Ishikawa (cell line): ENCODE measurements around the gene SPIN3.

Source experiments
- CEBPB ChIP-seq: IDR thresholded peaks from 2 replicates; pipeline ENCODE4 v1.6.1; 2012
- CREB1 ChIP-seq: IDR thresholded peaks from 2 replicates; pipeline ENCODE4 v1.6.1; 2012; ENCODE audit warnings: low read depth
- EGR1 ChIP-seq: IDR thresholded peaks from 2 replicates; pipeline ENCODE4 v1.6.1; 2012
- EP300 ChIP-seq: IDR thresholded peaks from 2 replicates; pipeline ENCODE4 v1.6.1; 2012; ENCODE audit warnings: borderline replicate concordance
- FOXM1 ChIP-seq: IDR thresholded peaks from 2 replicates; pipeline ENCODE4 v1.6.1; 2012; ENCODE audit warnings: low read depth, borderline replicate concordance
- MAX ChIP-seq: IDR thresholded peaks from 2 replicates; pipeline ENCODE4 v1.6.1; 2012
- NFIC ChIP-seq: IDR thresholded peaks from 2 replicates; pipeline ENCODE4 v1.6.1; 2012
- RAD21 ChIP-seq: IDR thresholded peaks from 2 replicates; pipeline ENCODE4 v1.6.1; 2012; ENCODE audit warnings: low read depth
- TAF1 ChIP-seq: IDR thresholded peaks from 2 replicates; pipeline ENCODE4 v1.6.1; 2012; ENCODE audit warnings: low read depth, mild to moderate bottlenecking
- TCF12 ChIP-seq: IDR thresholded peaks from 2 replicates; pipeline ENCODE4 v1.6.1; 2012; ENCODE audit warnings: low read depth
- TEAD4 ChIP-seq: IDR thresholded peaks from 2 replicates; pipeline ENCODE4 v1.6.1; 2012
- YY1 ChIP-seq: IDR thresholded peaks from 2 replicates; pipeline ENCODE4 v1.6.1; 2012; ENCODE audit warnings: low read depth
- ZBTB7A ChIP-seq: IDR thresholded peaks from 2 replicates; pipeline ENCODE4 v1.6.1; 2012; ENCODE audit warnings: low read depth
- TF ChIP-seq, protein P1 (sequence below): IDR thresholded peaks from 2 replicates; pipeline ENCODE4 v1.6.1; 2012; ENCODE audit warnings: low read depth, mild to moderate bottlenecking
- TF ChIP-seq, protein P2 (sequence below): IDR thresholded peaks from 2 replicates; pipeline ENCODE4 v1.6.1; 2012

The SPIN3 gene

DNA sequence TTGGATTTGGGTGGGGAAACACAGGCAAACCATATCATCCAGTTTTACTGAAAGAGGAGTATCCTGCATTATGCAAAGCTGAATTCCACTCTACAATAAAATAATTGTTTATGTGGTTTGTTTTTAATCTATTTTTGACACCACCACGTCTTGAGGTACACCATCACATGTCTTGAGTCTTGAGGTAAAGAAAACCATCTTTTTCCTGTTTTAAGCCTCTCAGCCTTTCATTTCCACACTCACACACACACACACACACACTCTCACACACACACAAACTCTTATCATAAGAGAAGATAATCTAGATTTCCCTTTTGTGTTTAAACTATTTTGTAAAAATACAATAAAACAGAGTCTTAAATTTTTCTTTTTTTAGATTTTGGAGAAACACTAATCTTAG lies 32.0 kb downstream of the SPIN3 start:
- TF ChIP-seq EGR1 (no peak), CEBPB (no peak), ZBTB7A (no peak), TCF12 (no peak), FOXM1 (no peak), RAD21 (no peak), TEAD4 (no peak), MAX (no peak), YY1 (no peak), NFIC (no peak)
- TF ChIP-seq, protein P1, sequence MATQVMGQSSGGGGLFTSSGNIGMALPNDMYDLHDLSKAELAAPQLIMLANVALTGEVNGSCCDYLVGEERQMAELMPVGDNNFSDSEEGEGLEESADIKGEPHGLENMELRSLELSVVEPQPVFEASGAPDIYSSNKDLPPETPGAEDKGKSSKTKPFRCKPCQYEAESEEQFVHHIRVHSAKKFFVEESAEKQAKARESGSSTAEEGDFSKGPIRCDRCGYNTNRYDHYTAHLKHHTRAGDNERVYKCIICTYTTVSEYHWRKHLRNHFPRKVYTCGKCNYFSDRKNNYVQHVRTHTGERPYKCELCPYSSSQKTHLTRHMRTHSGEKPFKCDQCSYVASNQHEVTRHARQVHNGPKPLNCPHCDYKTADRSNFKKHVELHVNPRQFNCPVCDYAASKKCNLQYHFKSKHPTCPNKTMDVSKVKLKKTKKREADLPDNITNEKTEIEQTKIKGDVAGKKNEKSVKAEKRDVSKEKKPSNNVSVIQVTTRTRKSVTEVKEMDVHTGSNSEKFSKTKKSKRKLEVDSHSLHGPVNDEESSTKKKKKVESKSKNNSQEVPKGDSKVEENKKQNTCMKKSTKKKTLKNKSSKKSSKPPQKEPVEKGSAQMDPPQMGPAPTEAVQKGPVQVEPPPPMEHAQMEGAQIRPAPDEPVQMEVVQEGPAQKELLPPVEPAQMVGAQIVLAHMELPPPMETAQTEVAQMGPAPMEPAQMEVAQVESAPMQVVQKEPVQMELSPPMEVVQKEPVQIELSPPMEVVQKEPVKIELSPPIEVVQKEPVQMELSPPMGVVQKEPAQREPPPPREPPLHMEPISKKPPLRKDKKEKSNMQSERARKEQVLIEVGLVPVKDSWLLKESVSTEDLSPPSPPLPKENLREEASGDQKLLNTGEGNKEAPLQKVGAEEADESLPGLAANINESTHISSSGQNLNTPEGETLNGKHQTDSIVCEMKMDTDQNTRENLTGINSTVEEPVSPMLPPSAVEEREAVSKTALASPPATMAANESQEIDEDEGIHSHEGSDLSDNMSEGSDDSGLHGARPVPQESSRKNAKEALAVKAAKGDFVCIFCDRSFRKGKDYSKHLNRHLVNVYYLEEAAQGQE: no peak

- no peak for TF ChIP-seq NFIC
- TF ChIP-seq EGR1: no peak
- no peak for TF ChIP-seq TAF1
- no peak for TF ChIP-seq MAX
- no peak for TF ChIP-seq EP300
- no peak for TF ChIP-seq FOXM1
- TF ChIP-seq CEBPB: no peak
- no peak for TF ChIP-seq TEAD4
- TF ChIP-seq RAD21: no peak
Measured at GRCh38 chrX:56947699-56948098, 47.6 kb downstream of the SPIN3 start.

- TF ChIP-seq TEAD4 (peak; percentile 27; the same call in 1 of the 2 replicates), NFIC (peak; percentile 83)
Measured at GRCh38 chrX:56946201-56946600, 49.1 kb downstream of the SPIN3 start.

DNA sequence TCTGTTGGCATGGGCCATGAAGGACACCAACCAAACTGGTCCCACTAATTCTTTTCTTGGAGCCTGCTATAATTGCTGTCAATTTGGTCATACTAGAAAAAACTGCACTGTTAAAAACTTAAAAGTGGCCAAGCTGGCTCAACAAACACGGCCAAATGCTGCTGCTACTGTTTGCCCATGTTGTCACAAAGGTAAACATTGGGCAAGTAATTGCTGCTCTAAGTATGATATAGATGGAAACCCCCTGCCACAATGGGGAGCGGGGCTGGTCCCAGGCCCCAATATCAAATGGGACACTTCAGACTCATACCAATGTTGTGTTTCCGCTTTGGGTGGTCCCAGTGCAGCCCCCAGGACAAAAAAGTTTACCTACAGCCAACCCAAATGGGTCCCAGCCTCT lies 52.1 kb downstream of the SPIN3 start:
- TF ChIP-seq CREB1: no peak
- no peak for TF ChIP-seq CEBPB
- TF ChIP-seq EP300: no peak
- no peak for TF ChIP-seq TEAD4
- no peak for TF ChIP-seq YY1
- no peak for TF ChIP-seq TAF1
- TF ChIP-seq FOXM1: no peak
- TF ChIP-seq ZBTB7A: no peak
- no peak for TF ChIP-seq NFIC
- TF ChIP-seq, protein P1: no peak
- no peak for TF ChIP-seq MAX
- TF ChIP-seq, protein P2, sequence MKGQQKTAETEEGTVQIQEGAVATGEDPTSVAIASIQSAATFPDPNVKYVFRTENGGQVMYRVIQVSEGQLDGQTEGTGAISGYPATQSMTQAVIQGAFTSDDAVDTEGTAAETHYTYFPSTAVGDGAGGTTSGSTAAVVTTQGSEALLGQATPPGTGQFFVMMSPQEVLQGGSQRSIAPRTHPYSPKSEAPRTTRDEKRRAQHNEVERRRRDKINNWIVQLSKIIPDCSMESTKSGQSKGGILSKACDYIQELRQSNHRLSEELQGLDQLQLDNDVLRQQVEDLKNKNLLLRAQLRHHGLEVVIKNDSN: no peak
- no peak for TF ChIP-seq EGR1
- no peak for TF ChIP-seq RAD21
- TF ChIP-seq TCF12: no peak
